MM.1S (cell line): Measurements from ENCODE around the gene DEDD.

ENCODE experiments used
- DNase-seq: peaks from one replicate; pipeline ENCODE4 v3.0.0-alpha.2; 2015
- H2AFZ ChIP-seq: fragments of 300-600 bp; sonication (generic); 2 replicates; pipeline ENCODE4 v1.6.0; 2016; ENCODE audit warnings: antibody characterized with exemption, low read length
- H3F3A ChIP-seq: fragments of 300-600 bp; sonication (generic); 2 replicates; pipeline ENCODE4 v1.6.1; 2016; ENCODE audit warnings: mild to moderate bottlenecking, antibody characterized with exemption, low read length, moderate library complexity, mixed read lengths; ENCODE audit not compliant: insufficient read depth
- H3K27ac ChIP-seq: fragments of 300-600 bp; sonication (generic); 2 replicates; pipeline ENCODE4 v1.5.1; 2016; ENCODE audit warnings: mild to moderate bottlenecking, low read length
- H3K27me3 ChIP-seq: fragments of 300-600 bp; sonication (generic); replicated peaks from 2 replicates; pipeline ENCODE4 v1.6.0; 2016; ENCODE audit warnings: low read length; ENCODE audit not compliant: insufficient read depth
- H3K36me3 ChIP-seq: fragments of 300-600 bp; sonication (generic); replicated peaks from 2 replicates; pipeline ENCODE4 v1.6.1; 2016; ENCODE audit warnings: mild to moderate bottlenecking, low read length, mixed read lengths; ENCODE audit not compliant: insufficient read depth
- H3K4me1 ChIP-seq: fragments of 300-600 bp; sonication (generic); 2 replicates; pipeline ENCODE4 v1.6.1; 2016; ENCODE audit warnings: low read length, mixed read lengths
- H3K4me2 ChIP-seq: fragments of 300-600 bp; sonication (generic); 2 replicates; pipeline ENCODE4 v1.6.0; 2016; ENCODE audit warnings: low read depth, low read length
- H3K4me3 ChIP-seq: fragments of 300-600 bp; sonication (generic); 2 replicates; pipeline ENCODE4 v1.5.1; 2016; ENCODE audit warnings: low read length, mixed read lengths
- H3K79me2 ChIP-seq: fragments of 300-600 bp; sonication (generic); 2 replicates; pipeline ENCODE4 v1.6.1; 2016; ENCODE audit warnings: mixed run types, low read length, mixed read lengths
- H3K9ac ChIP-seq: fragments of 300-600 bp; sonication (generic); 2 replicates; pipeline ENCODE4 v1.6.1; 2016; ENCODE audit warnings: low read length, mixed read lengths
- H3K9me2 ChIP-seq: fragments of 300-600 bp; sonication (generic); replicated peaks from 2 replicates; pipeline ENCODE4 v1.6.1; 2016; ENCODE audit warnings: mild to moderate bottlenecking, low read length, mixed read lengths; ENCODE audit not compliant: insufficient read depth
- H3K9me3 ChIP-seq: fragments of 300-600 bp; sonication (generic); replicated peaks from 2 replicates; pipeline ENCODE4 v1.6.1; 2016; ENCODE audit warnings: mild to moderate bottlenecking, low read length, mixed read lengths; ENCODE audit not compliant: insufficient read depth
- H4K20me1 ChIP-seq: fragments of 300-600 bp; sonication (generic); 2 replicates; pipeline ENCODE4 v1.6.1; 2016; ENCODE audit warnings: mild to moderate bottlenecking, low read length, moderate library complexity, mixed read lengths; ENCODE audit not compliant: insufficient read depth
- CTCF ChIP-seq: fragments of 300-600 bp; sonication (generic); IDR thresholded peaks from 2 replicates; pipeline ENCODE4 v1.5.1; 2016; ENCODE audit warnings: antibody characterized with exemption, low read length, mixed read lengths
- EZH2 ChIP-seq: fragments of 300-600 bp; sonication (generic); optimal IDR thresholded peaks from 2 replicates; pipeline ENCODE3; 2017; ENCODE audit warnings: low read depth, mild to moderate bottlenecking, antibody characterized with exemption, low read length, mixed read lengths
- EZH2phosphoT487 ChIP-seq: fragments of 300-600 bp; sonication (generic); IDR thresholded peaks from 2 replicates; pipeline ENCODE4 v1.6.1; 2018; ENCODE audit warnings: antibody characterized with exemption, low read length

The DEDD gene

GRCh38 chr1:161163793-161164192, 31.3 kb upstream of the DEDD start:
- H3K27ac ChIP-seq, result no peak overlapping the region
- H4K20me1 ChIP-seq, result no peaks in the 10 kb centered on the region
- peaks cover 27% of the 10 kb centered on the region for H3K79me2 ChIP-seq
- peaks cover 19% of the 10 kb centered on the region for H3K4me1 ChIP-seq
- no peak overlapping the region for H2AFZ ChIP-seq
- H3K9me3 ChIP-seq, result no peaks in the 10 kb centered on the region
- no peak overlapping the region for H3K4me2 ChIP-seq
- TF ChIP-seq EZH2phosphoT487 (no peak), EZH2 (no peak)
- DNase-seq, result no peak
- no peaks in the 10 kb centered on the region for H3K27me3 ChIP-seq
- no peak overlapping the region for H3K9ac ChIP-seq
- H3K4me3 ChIP-seq, result no peak overlapping the region
- H3K36me3 ChIP-seq, result no peaks in the 10 kb centered on the region
- H3K9me2 ChIP-seq, result no peaks in the 10 kb centered on the region
- H3F3A ChIP-seq, result peaks cover 14% of the 10 kb centered on the region

GRCh38 chr1:161162806-161163205, 30.3 kb upstream of the DEDD start:
- H3F3A ChIP-seq, result peaks cover 24% of the 10 kb centered on the region
- H3K9me2 ChIP-seq, result no peaks in the 10 kb centered on the region
- no peaks in the 10 kb centered on the region for H3K9me3 ChIP-seq
- DNase-seq, result no peak
- H3K4me2 ChIP-seq, result no peak overlapping the region
- H3K27me3 ChIP-seq, result no peaks in the 10 kb centered on the region
- no peak overlapping the region for H3K4me3 ChIP-seq
- peaks cover 27% of the 10 kb centered on the region for H3K79me2 ChIP-seq
- H2AFZ ChIP-seq, result no peak overlapping the region
- no peak overlapping the region for H3K27ac ChIP-seq
- peaks cover 28% of the 10 kb centered on the region for H3K4me1 ChIP-seq
- TF ChIP-seq EZH2 (no peak), CTCF (no peak), EZH2phosphoT487 (no peak)
- H4K20me1 ChIP-seq, result no peaks in the 10 kb centered on the region
- no peaks in the 10 kb centered on the region for H3K36me3 ChIP-seq
- no peak overlapping the region for H3K9ac ChIP-seq

- H3K9ac ChIP-seq, result no peak overlapping the region
- TF ChIP-seq EZH2 (no peak), EZH2phosphoT487 (no peak), CTCF (no peak)
- H2AFZ ChIP-seq, result no peak overlapping the region
- H3K4me1 ChIP-seq, result peaks cover 28% of the 10 kb centered on the region
- DNase-seq, result no peak
- no peak overlapping the region for H3K4me2 ChIP-seq
- peaks cover 30% of the 10 kb centered on the region for H3F3A ChIP-seq
- no peak overlapping the region for H3K4me3 ChIP-seq
- no peak overlapping the region for H3K27ac ChIP-seq
- peaks cover 5% of the 10 kb centered on the region; the same call in 1 of the 2 replicates for H3K36me3 ChIP-seq
- no peaks in the 10 kb centered on the region for H3K27me3 ChIP-seq
- peaks cover 24% of the 10 kb centered on the region for H3K79me2 ChIP-seq
- no peaks in the 10 kb centered on the region for H3K9me2 ChIP-seq
- H3K9me3 ChIP-seq, result no peaks in the 10 kb centered on the region
- no peaks in the 10 kb centered on the region for H4K20me1 ChIP-seq
Observed at GRCh38 chr1:161162052-161162451, 29.6 kb upstream of the DEDD start.

GRCh38 chr1:161161652-161162051, 29.2 kb upstream of the DEDD start:
- Histone ChIP-seq H3K27me3 (no peaks in the 10 kb centered on the region), H3K9ac (no peak overlapping the region), H3K27ac (no peak overlapping the region), H3K79me2 (peaks cover 20% of the 10 kb centered on the region), H3K9me3 (no peaks in the 10 kb centered on the region), H3F3A (peaks cover 29% of the 10 kb centered on the region), H2AFZ (no peak overlapping the region), H3K36me3 (peaks cover 5% of the 10 kb centered on the region; the same call in 1 of the 2 replicates), H3K4me1 (peaks cover 27% of the 10 kb centered on the region), H4K20me1 (no peaks in the 10 kb centered on the region), H3K4me2 (no peak overlapping the region), H3K9me2 (no peaks in the 10 kb centered on the region), H3K4me3 (no peak overlapping the region)
- TF ChIP-seq CTCF, result no peak
- no peak for TF ChIP-seq EZH2
- no peak for TF ChIP-seq EZH2phosphoT487
- DNase-seq, result no peak
